ENCODE measurements around the gene DNAH10. TPM values are rescaled to one million over a fixed set of nuclear protein-coding genes. Genes with fewer than 3 reads are reported as not detected.

Gene DNAH10
- total RNA-seq, 1 donor from 2014 or later: under 0.01 TPM

DNA sequence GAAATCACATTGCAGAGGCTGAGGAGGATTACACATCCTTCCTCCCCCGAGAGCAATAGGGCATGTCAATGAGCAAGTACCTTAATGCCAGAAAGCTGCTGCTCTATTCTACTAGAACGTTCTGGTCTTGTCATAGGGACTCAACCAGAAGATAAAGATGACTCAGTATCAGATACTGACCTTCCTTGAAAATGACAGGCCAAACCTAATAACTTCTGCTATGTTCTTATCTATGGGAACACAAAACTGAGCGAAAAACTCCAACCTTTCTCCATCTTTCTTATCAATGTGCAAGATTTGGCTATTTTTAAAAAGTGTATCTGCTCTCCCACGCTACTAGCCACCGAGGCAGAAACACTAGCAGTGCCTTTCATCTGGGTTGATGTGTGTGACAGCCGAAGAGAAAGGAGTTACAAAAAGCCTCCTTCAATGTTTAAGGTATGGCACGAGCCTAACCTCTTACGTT is 205.1 kb downstream of the DNAH10 start:
- TF ChIP-seq, protein P1, sequence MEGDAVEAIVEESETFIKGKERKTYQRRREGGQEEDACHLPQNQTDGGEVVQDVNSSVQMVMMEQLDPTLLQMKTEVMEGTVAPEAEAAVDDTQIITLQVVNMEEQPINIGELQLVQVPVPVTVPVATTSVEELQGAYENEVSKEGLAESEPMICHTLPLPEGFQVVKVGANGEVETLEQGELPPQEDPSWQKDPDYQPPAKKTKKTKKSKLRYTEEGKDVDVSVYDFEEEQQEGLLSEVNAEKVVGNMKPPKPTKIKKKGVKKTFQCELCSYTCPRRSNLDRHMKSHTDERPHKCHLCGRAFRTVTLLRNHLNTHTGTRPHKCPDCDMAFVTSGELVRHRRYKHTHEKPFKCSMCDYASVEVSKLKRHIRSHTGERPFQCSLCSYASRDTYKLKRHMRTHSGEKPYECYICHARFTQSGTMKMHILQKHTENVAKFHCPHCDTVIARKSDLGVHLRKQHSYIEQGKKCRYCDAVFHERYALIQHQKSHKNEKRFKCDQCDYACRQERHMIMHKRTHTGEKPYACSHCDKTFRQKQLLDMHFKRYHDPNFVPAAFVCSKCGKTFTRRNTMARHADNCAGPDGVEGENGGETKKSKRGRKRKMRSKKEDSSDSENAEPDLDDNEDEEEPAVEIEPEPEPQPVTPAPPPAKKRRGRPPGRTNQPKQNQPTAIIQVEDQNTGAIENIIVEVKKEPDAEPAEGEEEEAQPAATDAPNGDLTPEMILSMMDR (IDR thresholded peaks at IDR 0.05; ENCODE audit: insufficient read depth, low read length, severe bottlenecking): no peak
- Histone ChIP-seq H3K4me3 (ENCODE audit: low read depth, low read length) (no peak overlapping the region), H3K27me3 (ENCODE audit: control insufficient read depth, insufficient read depth, low read length) (no peaks in the 10 kb centered on the region), H3K36me3 (ENCODE audit: control insufficient read depth, insufficient read depth, low read length) (no peaks in the 10 kb centered on the region)
- no peak for FAIRE-seq
- no peak for DNase-seq (ENCODE audit: low read depth)

DNA sequence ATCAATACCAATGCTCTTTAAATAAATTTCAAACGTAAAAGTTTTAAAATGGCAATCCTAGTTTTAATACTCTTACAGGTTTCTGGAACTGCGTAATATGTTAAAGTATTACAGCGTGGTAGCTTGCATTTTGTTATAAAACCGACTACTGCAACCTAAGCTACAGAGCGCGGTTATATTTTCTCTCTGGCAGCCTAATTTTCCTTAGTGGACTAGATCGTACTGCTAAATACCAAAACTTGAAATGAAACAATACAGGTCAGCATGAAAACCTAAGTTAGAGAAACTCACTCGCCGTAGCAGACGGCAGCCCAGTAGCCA is 209.3 kb downstream of the DNAH10 start:
- no peak for DNase-seq (ENCODE audit: low read depth)
- TF ChIP-seq, protein P1 (IDR thresholded peaks at IDR 0.05; ENCODE audit: insufficient read depth, low read length, severe bottlenecking): no peak
- Histone ChIP-seq H3K36me3 (ENCODE audit: control insufficient read depth, insufficient read depth, low read length) (no peaks in the 10 kb centered on the region), H3K4me3 (ENCODE audit: low read depth, low read length) (peak overlapping the region; percentile 75), H3K27me3 (ENCODE audit: control insufficient read depth, insufficient read depth, low read length) (no peaks in the 10 kb centered on the region)
- FAIRE-seq: no peak

DNA sequence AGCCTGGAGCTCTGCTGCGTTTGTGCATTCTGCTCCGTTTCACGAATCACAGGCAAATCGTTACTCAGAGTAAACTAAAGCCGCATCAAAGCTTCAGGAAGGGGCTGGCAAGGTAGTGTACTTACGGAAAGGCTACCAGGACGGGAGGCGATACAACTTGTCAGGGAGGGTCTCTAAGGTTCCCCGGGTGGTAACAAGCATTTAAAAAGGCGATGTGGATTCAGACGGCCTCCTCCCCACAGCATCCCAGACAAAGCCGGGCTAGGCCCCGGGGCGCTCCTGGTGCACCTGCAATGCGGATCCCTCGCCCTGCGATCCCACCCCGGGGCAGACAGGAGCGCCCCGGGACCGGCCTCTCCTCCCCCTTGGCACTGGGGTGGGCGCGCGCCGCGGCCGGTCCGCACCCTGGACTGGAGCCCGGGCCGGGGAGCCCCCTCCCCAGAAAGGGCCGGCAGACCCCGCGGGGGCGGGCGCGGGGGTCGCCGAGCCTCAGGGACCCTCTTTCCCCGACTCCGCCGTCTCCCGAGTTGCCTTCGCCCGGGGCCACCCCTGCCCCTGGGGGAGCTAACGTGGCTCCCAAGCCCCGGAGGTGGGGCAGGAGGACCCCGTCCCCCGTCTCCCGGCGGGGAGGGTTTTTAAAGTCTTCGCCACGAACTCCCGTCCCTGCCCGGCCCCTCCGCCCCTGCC is 209.8 kb downstream of the DNAH10 start:
- Histone ChIP-seq H3K36me3 (ENCODE audit: control insufficient read depth, insufficient read depth, low read length) (peaks cover 2% of the 10 kb centered on the region), H3K4me3 (ENCODE audit: low read depth, low read length) (peak overlapping the region; percentile 75), H3K27me3 (ENCODE audit: control insufficient read depth, insufficient read depth, low read length) (no peaks in the 10 kb centered on the region)
- peak; percentile 43 for FAIRE-seq
- TF ChIP-seq, protein P1 (IDR thresholded peaks at IDR 0.05; ENCODE audit: insufficient read depth, low read length, severe bottlenecking): no peak
- peak; percentile 68 for DNase-seq (ENCODE audit: low read depth)

DNA sequence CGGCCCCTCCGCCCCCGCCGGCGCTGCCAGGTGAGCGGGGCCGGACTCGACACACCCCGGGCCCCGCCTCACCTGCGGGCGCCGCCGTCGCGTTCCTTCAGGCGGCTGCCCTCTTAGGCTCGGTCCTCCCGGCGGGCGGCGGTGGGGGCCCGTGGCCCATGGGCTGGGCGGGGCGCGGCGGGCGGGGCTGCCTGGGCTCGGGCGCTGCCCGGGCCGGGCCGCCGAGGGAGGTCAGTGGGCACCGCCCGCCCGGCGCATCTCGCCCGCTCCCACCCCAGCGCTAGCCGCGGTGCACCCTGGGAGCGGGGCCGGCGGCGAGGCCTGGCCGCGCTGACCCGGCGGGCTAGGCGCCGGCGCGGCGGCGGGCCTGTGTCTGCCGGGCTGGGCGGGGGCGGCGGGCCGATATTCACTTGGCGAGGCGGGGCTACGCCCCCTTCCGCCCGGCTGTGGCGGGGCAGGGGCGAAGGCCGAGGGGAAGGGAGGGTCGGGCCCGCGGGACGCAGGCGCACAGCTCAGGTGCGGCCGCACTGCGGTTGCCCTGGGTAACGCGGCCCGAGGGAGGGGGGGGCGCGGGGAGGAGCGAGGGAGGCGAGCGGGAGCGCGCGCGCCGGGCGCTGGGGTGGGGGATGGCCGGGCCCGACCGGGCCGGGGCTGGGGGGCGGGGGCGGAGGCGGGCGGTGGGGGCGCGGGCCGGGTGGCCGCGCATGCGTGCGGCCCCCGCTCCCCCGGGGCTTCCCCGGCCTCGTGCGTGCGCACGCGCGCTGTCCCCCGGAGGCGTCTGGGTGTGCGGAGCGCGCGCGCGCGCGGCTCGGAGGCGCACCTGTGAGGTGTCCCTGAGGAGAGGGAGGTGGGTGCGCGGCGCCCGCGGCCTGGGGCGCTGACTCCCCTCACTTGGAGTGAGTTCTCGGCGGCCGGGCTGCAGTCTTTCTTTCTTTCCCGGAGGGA is 210.6 kb downstream of the DNAH10 start, which contains the start of the genes CCDC92 and ZNF664:
TSS of gene CCDC92 (minus strand) at position 375 of the 945 bp plus-strand sequence. CDS start 28,526 bp downstream, outside the sequence.
TSS of gene ZNF664 (plus strand) at position 759 of the 945 bp plus-strand sequence. CDS start 38,930 bp downstream, outside the sequence.
- no peaks in the 10 kb centered on the region for H3K27me3 ChIP-seq (ENCODE audit: control insufficient read depth, insufficient read depth, low read length)
- TF ChIP-seq, protein P1 (IDR thresholded peaks at IDR 0.05; ENCODE audit: insufficient read depth, low read length, severe bottlenecking): no peak
- DNase-seq (ENCODE audit: low read depth) (peak; percentile 65), FAIRE-seq (no peak)
- H3K4me3 ChIP-seq (ENCODE audit: low read depth, low read length): peak within 1 kb of the TSS; percentile 75
- H3K36me3 ChIP-seq (ENCODE audit: control insufficient read depth, insufficient read depth, low read length): peaks cover 2% of the 10 kb centered on the region

DNA sequence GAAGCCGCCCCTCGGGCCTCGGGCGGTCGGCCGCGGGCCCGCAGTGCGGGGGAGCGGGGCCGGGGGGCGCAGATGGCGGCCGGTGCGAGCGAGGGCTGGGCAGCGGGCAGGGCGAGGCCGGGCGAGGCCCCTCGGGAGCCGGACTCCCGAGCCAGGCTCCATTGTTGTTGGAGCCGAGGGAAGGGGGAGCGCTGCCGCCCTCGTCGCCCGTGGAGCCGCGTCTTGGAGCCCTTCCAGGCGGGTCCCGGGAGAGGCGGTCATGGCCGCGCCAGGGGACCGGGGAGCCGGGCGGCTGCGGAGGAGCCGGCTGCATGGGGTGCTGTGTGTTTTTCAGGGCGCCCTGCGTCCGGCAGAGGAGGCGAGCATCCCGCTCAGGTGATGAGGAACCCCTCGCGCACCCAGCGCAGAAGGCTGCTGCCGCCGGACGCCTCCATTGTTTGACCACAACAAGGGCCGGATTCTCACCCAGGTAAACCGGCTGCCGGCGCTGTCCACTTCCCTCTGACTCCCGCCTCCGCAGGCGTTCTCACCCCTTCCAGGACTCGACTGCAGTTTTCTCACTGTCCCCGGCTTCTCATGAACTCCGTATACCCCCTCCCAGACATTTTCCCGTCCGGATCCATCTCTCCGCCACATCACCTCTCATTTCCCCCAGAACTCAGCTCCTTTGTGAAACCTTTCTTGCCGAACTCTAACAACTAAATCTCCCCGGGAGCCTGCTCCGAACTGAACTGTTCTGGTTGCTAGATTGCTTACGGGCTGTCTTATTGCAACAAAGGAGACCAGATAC is 211.6 kb downstream of the DNAH10 start:
- H3K27me3 ChIP-seq (ENCODE audit: control insufficient read depth, insufficient read depth, low read length): no peaks in the 10 kb centered on the region
- H3K36me3 ChIP-seq (ENCODE audit: control insufficient read depth, insufficient read depth, low read length): peaks cover 2% of the 10 kb centered on the region
- DNase-seq (ENCODE audit: low read depth) (no peak), FAIRE-seq (no peak)
- peak overlapping the region; percentile 75 for H3K4me3 ChIP-seq (ENCODE audit: low read depth, low read length)
- TF ChIP-seq, protein P1 (IDR thresholded peaks at IDR 0.05; ENCODE audit: insufficient read depth, low read length, severe bottlenecking): no peak
